Muscle layer of duodenum (tissue), 2 donors: ENCODE results near the gene TRPV2.
"Not testable (repeated sequence)": the region's sequence is repeated elsewhere in the genome, so short reads cannot be mapped to it uniquely, and the experiment has no call there.

Experiments used
- H3K27ac ChIP-seq: one replicate; pipeline ENCODE4 v1.7.0; 2013; ENCODE audit warnings: mild to moderate bottlenecking, low read length
- H3K27me3 ChIP-seq: one replicate; pipeline ENCODE4 v1.7.0; 2013; ENCODE audit warnings: low read depth, mild to moderate bottlenecking, control low read depth, low read length
- H3K36me3 ChIP-seq, 2 donors: one replicate each; pipeline ENCODE4 v1.7.0; 2013; ENCODE audit warnings: low read length in 2 of 2, control low read depth in 1 of 2, mild to moderate bottlenecking in 1 of 2; ENCODE audit not compliant: insufficient read depth in 2 of 2, control insufficient read depth in 1 of 2
- H3K4me1 ChIP-seq, 2 donors: one replicate each; pipeline ENCODE4 v1.7.0; 2013; ENCODE audit warnings: low read length in 2 of 2, mild to moderate bottlenecking in 2 of 2, control low read depth in 1 of 2, moderate library complexity in 1 of 2; ENCODE audit not compliant: insufficient read depth in 2 of 2, control insufficient read depth in 1 of 2
- H3K4me3 ChIP-seq, 2 donors: one replicate each; pipeline ENCODE4 v1.7.0; 2013; ENCODE audit warnings: low read length in 2 of 2, low read depth in 1 of 2, mild to moderate bottlenecking in 1 of 2
- H3K9me3 ChIP-seq, 2 donors: one replicate each; pipeline ENCODE4 v1.7.0; 2013; ENCODE audit warnings: low read length in 2 of 2, control low read depth in 1 of 2, mild to moderate bottlenecking in 1 of 2; ENCODE audit not compliant: control insufficient read depth in 1 of 2
- donor health status: healthy.

TRPV2 gene

GRCh38 chr17:16384557-16384956 is 30.8 kb upstream of the TRPV2 start:
- no peaks in the 10 kb centered on the region for H3K9me3 ChIP-seq

GRCh38 chr17:16386126-16386507 is 29.3 kb upstream of the TRPV2 start:
- H3K4me3 ChIP-seq: peak overlapping the region in 1 of 2 donors; percentile 56
- H3K4me1 ChIP-seq: peaks cover 4 to 23% of the 10 kb centered on the region in 2 donors
- H3K27ac ChIP-seq, H3K9me3 ChIP-seq, H3K27me3 ChIP-seq: not testable (repeated sequence)
- peaks cover 7 to 24% of the 10 kb centered on the region in 2 donors for H3K36me3 ChIP-seq

More at GRCh38 chr17:16384557-16384956, 30.8 kb upstream of the TRPV2 start:
- Histone ChIP-seq H3K4me1 (peaks cover 4 to 23% of the 10 kb centered on the region in 2 donors), H3K27ac (no peak overlapping the region), H3K4me3 (no peak overlapping the region), H3K36me3 (peaks cover 7 to 28% of the 10 kb centered on the region in 2 donors), H3K27me3 (no peaks in the 10 kb centered on the region)

- Histone ChIP-seq H3K4me3 (no peak overlapping the region), H3K27ac (no peak overlapping the region), H3K9me3 (no peaks in the 10 kb centered on the region), H3K36me3 (no peaks in the 10 kb centered on the region), H3K27me3 (no peaks in the 10 kb centered on the region), H3K4me1 (no peaks in the 10 kb centered on the region)
Measured at GRCh38 chr17:16391451-16391850, 23.9 kb upstream of the TRPV2 start.

- not testable (repeated sequence) for H3K27ac ChIP-seq, H3K36me3 ChIP-seq, H3K4me3 ChIP-seq, H3K9me3 ChIP-seq, H3K27me3 ChIP-seq, H3K4me1 ChIP-seq
Measured at GRCh38 chr17:16392491-16392890, 22.9 kb upstream of the TRPV2 start.

GRCh38 chr17:16395887-16396286 is 19.5 kb upstream of the TRPV2 start:
- H3K4me3 ChIP-seq, H3K36me3 ChIP-seq, H3K9me3 ChIP-seq, H3K27ac ChIP-seq, H3K27me3 ChIP-seq, H3K4me1 ChIP-seq: not testable (repeated sequence)

- not testable (repeated sequence) for H3K36me3 ChIP-seq, H3K27ac ChIP-seq, H3K4me3 ChIP-seq, H3K9me3 ChIP-seq, H3K27me3 ChIP-seq, H3K4me1 ChIP-seq
Measured at GRCh38 chr17:16396693-16397092, 18.7 kb upstream of the TRPV2 start.

- no peak overlapping the region for H3K4me3 ChIP-seq
- no peak overlapping the region for H3K27ac ChIP-seq
- no peaks in the 10 kb centered on the region for H3K4me1 ChIP-seq
- H3K27me3 ChIP-seq: no peaks in the 10 kb centered on the region
- H3K36me3 ChIP-seq: no peaks in the 10 kb centered on the region
- no peaks in the 10 kb centered on the region for H3K9me3 ChIP-seq
Measured at GRCh38 chr17:16398270-16399267, 16.8 kb upstream of the TRPV2 start.

- H3K4me3 ChIP-seq, H3K36me3 ChIP-seq, H3K27me3 ChIP-seq, H3K27ac ChIP-seq, H3K9me3 ChIP-seq: not testable (repeated sequence)
- H3K4me1 ChIP-seq: peaks cover 0 to 13% of the 10 kb centered on the region in 2 donors
Measured at GRCh38 chr17:16403847-16404246, 11.5 kb upstream of the TRPV2 start.

GRCh38 chr17:16406742-16407674 is 8.4 kb upstream of the TRPV2 start:
- peaks cover 0 to 13% of the 10 kb centered on the region in 2 donors for H3K4me1 ChIP-seq
- no peaks in the 10 kb centered on the region for H3K36me3 ChIP-seq
- no peaks in the 10 kb centered on the region for H3K9me3 ChIP-seq
- peak overlapping the region; percentile 62 to 81 for H3K4me3 ChIP-seq
- no peaks in the 10 kb centered on the region for H3K27me3 ChIP-seq
- H3K27ac ChIP-seq: no peak overlapping the region

- H3K4me1 ChIP-seq: peaks cover 0 to 13% of the 10 kb centered on the region in 2 donors
- no peak overlapping the region for H3K4me3 ChIP-seq
- H3K9me3 ChIP-seq: no peaks in the 10 kb centered on the region
- H3K36me3 ChIP-seq: no peaks in the 10 kb centered on the region
- no peak overlapping the region for H3K27ac ChIP-seq
- H3K27me3 ChIP-seq: no peaks in the 10 kb centered on the region
Measured at GRCh38 chr17:16407911-16408588, 7.3 kb upstream of the TRPV2 start.

GRCh38 chr17:16417399-16417798 is 2.0 kb downstream of the TRPV2 start:
- no peak overlapping the region for H3K27ac ChIP-seq
- H3K4me1 ChIP-seq: peaks cover 5 to 14% of the 10 kb centered on the region in 2 donors
- no peaks in the 10 kb centered on the region for H3K36me3 ChIP-seq

More at GRCh38 chr17:16417399-16417798, 2.0 kb downstream of the TRPV2 start:
- Histone ChIP-seq H3K9me3 (no peaks in the 10 kb centered on the region), H3K27me3 (no peaks in the 10 kb centered on the region), H3K4me3 (no peak overlapping the region)
